ENCODE data around the gene EPC2.
"Not testable (repeated sequence)": the region's sequence is repeated elsewhere in the genome, so short reads cannot be mapped to it uniquely, and the experiment has no call there.

The EPC2 gene

GRCh38 chr2:148675708-148676107 is 31.2 kb downstream of the EPC2 start:
- DNase-seq = no peak

- DNase-seq = not testable (repeated sequence)
Measured at GRCh38 chr2:148678302-148679179, 34.0 kb downstream of the EPC2 start.

GRCh38 chr2:148680462-148680861 is 35.9 kb downstream of the EPC2 start:
- DNase-seq = no peak

GRCh38 chr2:148681443-148681842 is 36.9 kb downstream of the EPC2 start:
- DNase-seq = no peak

GRCh38 chr2:148681862-148682261 is 37.3 kb downstream of the EPC2 start:
- not testable (repeated sequence) for DNase-seq

GRCh38 chr2:148684507-148684906 is 40.0 kb downstream of the EPC2 start:
- no peak for DNase-seq

GRCh38 chr2:148687543-148687942 is 43.0 kb downstream of the EPC2 start:
- DNase-seq = no peak

GRCh38 chr2:148688011-148688410 is 43.5 kb downstream of the EPC2 start:
- DNase-seq = not testable (repeated sequence)

GRCh38 chr2:148696985-148697384 is 52.4 kb downstream of the EPC2 start:
- no peak for DNase-seq

- no peak for DNase-seq
Measured at GRCh38 chr2:148699830-148700229, 55.3 kb downstream of the EPC2 start.

GRCh38 chr2:148701039-148701438 is 56.5 kb downstream of the EPC2 start:
- no peak for DNase-seq

GRCh38 chr2:148701877-148702276 is 57.3 kb downstream of the EPC2 start:
- DNase-seq = no peak

GRCh38 chr2:148702475-148702874 is 57.9 kb downstream of the EPC2 start:
- DNase-seq = no peak

- DNase-seq = no peak
Measured at GRCh38 chr2:148704247-148704646, 59.7 kb downstream of the EPC2 start.

GRCh38 chr2:148716378-148716920 is 71.9 kb downstream of the EPC2 start:
- no peak for DNase-seq

GRCh38 chr2:148718039-148718438 is 73.5 kb downstream of the EPC2 start:
- DNase-seq = no peak

- DNase-seq = no peak
Measured at GRCh38 chr2:148719195-148719749, 74.7 kb downstream of the EPC2 start.

GRCh38 chr2:148719941-148720436 is 75.4 kb downstream of the EPC2 start:
- DNase-seq = no peak

- no peak for DNase-seq
Measured at GRCh38 chr2:148720501-148721001, 76.0 kb downstream of the EPC2 start.

- DNase-seq = no peak
Measured at GRCh38 chr2:148721520-148721931, 77.0 kb downstream of the EPC2 start.

- no peak for DNase-seq
Measured at GRCh38 chr2:148721991-148722777, 77.6 kb downstream of the EPC2 start.

GRCh38 chr2:148725564-148725963 is 81.0 kb downstream of the EPC2 start:
- DNase-seq = no peak

- no peak for DNase-seq
Measured at GRCh38 chr2:148726228-148726627, 81.7 kb downstream of the EPC2 start.
